Body of pancreas (tissue), 4 donors: ENCODE measurements around the gene GBP7.

Source experiments
- CTCF ChIP-seq, 7 experiments: fragments of 450-650 bp in 4 of 7; fragments of 200-600 bp in 3 of 7; sonication (generic) in 3 of 7; IDR thresholded peaks; one replicate each; pipeline ENCODE4 v1.5.1; 2016 to 2019; ENCODE audit warnings: antibody characterized with exemption in 7 of 7
- POLR2A ChIP-seq, 3 donors: fragments of 450-650 bp; IDR thresholded peaks; one replicate each; pipeline ENCODE4 v1.6.1; 2016; ENCODE audit warnings: antibody characterized with exemption in 3 of 3, mild to moderate bottlenecking in 2 of 3

GRCh38 chr1:89195476-89195875 lies 19.7 kb upstream of the GBP7 start:
- no peak for TF ChIP-seq CTCF (IDR thresholded peaks at IDR 0.05)
- TF ChIP-seq POLR2A (IDR thresholded peaks at IDR 0.05), result no peak
